Measurements from ENCODE around the gene TLCD5.

Gene TLCD5

DNA sequence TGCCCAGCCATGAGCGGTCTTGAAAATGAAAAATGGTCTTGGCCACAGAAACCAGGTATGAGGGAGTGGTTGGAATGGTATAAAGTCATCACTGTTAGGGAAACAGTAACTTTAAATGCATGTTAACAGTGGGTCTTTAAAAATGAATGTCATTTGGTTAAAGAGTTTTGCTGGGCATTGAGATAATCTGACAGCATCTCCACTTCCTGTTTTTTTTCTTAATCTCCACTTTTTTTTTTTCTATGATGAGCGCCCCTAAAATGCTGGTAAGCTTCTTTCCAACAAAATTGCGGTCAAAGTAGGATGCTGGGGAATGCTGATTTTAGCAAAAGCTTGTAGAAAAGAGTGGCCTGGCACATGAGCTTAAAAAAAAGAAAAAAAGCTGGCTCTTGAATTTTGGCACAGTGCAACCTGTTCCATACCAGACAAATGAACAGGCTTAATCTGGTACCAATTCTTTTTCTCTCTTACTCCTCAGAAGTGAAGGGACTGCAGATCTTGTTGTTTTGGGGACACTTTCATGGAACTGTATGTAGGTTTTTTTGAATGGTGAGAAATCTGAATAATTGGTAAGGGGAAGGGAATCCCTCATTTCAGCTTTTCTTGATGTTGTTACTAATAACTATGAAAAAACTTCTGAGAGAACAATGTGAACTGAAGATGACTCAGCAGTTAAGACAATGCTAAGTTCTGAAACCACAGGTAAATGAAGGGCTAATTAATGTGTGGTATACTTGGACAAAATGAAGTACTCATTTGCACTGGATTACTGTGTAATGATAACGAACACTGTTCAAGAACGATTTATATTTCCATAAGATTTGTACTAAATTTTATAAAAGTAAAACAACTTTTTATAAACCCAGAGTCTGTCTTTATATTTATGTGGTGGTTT lies 8.0 kb downstream of the TLCD5 start:
- H3K36me3 ChIP-seq: peaks cover 12% of the 10 kb centered on the region; the same call in 1 of the 2 replicates

DNA sequence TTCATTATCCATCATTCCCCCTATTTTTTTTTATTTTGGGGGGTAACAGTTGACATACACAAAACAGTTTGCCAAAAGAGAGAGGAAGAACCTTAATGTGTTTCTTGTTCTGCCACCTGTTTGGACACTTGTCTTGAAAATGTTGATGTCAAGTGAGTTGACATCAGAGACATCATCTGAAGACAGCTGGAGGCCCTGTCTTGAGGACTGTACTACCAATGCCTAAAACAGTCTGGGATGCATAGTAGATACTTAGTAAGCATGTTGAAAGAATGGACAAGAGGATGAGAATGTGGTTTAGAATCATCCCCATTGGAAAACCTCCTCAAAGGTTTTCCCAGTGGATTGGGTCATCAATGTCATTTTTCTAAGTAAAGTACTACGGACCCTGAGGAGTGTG lies 8.7 kb downstream of the TLCD5 start:
- Histone ChIP-seq H3K4me1 (0 out of 2 replicates have a peak, but pooled peaks cover 3% of the 10 kb centered on the region), H3K27me3 (no peaks in the 10 kb centered on the region)
- TF ChIP-seq, protein P1, sequence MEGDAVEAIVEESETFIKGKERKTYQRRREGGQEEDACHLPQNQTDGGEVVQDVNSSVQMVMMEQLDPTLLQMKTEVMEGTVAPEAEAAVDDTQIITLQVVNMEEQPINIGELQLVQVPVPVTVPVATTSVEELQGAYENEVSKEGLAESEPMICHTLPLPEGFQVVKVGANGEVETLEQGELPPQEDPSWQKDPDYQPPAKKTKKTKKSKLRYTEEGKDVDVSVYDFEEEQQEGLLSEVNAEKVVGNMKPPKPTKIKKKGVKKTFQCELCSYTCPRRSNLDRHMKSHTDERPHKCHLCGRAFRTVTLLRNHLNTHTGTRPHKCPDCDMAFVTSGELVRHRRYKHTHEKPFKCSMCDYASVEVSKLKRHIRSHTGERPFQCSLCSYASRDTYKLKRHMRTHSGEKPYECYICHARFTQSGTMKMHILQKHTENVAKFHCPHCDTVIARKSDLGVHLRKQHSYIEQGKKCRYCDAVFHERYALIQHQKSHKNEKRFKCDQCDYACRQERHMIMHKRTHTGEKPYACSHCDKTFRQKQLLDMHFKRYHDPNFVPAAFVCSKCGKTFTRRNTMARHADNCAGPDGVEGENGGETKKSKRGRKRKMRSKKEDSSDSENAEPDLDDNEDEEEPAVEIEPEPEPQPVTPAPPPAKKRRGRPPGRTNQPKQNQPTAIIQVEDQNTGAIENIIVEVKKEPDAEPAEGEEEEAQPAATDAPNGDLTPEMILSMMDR (IDR thresholded peaks at IDR 0.05; ENCODE audit: low read depth, low read length): no peak

More for the DNA sequence above, 8.0 kb downstream of the TLCD5 start:
- H3K9me3 ChIP-seq: no peaks in the 10 kb centered on the region
- 0 out of 2 replicates have a peak, but pooled peaks cover 3% of the 10 kb centered on the region for H3K4me1 ChIP-seq
- no peak for DNase-seq
- H3K27me3 ChIP-seq: no peaks in the 10 kb centered on the region
- H3K4me3 ChIP-seq (ENCODE audit: low read depth, low read length): no peak overlapping the region
- TF ChIP-seq, protein P1 (IDR thresholded peaks at IDR 0.05; ENCODE audit: low read depth, low read length): no peak

DNA sequence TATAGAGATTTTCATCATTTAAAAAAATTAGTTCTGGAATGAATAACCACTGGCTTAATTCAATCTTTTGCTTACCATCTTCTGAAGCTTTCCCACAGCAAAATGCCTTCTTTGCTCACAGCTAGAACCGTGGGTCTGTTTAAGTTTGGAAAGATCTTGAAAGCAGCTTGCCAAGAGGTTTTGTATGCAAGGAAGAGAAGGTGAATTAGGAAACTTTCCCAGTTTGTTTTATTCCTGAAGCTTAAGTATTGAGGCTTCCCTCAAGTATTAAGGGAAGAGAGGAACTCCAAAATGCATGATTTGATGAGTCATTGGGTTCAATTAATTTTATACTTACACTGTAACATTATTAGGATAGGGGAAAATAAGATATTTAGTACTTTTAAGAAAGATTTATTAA lies 9.2 kb downstream of the TLCD5 start:
- DNase-seq: no peak
- H3K9me3 ChIP-seq: no peaks in the 10 kb centered on the region
- peaks cover 12% of the 10 kb centered on the region; the same call in 1 of the 2 replicates for H3K36me3 ChIP-seq
- H3K4me1 ChIP-seq: 0 out of 2 replicates have a peak, but pooled peaks cover 3% of the 10 kb centered on the region
- H3K27me3 ChIP-seq: no peaks in the 10 kb centered on the region
- no peak overlapping the region for H3K4me3 ChIP-seq (ENCODE audit: low read depth, low read length)
- TF ChIP-seq, protein P1 (IDR thresholded peaks at IDR 0.05; ENCODE audit: low read depth, low read length): no peak

More for the DNA sequence above, 8.7 kb downstream of the TLCD5 start:
- Histone ChIP-seq H3K4me3 (ENCODE audit: low read depth, low read length) (no peak overlapping the region), H3K9me3 (no peaks in the 10 kb centered on the region), H3K36me3 (peaks cover 12% of the 10 kb centered on the region; the same call in 1 of the 2 replicates)
- no peak for DNase-seq

DNA sequence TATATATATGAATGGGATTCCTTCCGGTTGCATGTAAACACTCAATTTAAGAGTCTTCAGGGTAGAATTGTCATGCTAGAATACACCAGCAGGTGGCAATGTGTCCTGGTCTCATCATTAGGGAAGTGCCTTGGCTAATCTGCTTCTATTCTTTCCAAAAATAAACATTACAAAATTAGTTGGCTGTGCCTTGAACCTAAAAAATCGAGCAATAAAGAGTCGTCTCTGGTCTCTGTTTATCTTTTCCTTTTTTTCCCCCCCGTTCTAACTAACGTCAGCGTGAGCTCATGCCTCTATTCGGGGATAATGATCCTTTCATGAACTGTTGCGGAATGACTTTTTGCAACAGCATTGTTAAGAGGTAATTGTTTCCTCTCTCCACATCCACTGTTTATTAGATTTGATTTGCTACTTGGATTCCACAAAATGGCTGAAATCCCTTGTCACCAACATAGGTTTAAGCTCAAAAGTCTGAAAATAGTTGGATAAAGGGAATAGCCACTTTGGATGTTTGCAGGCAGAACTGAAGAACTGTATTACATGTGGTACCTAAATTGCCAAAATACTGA lies 9.9 kb downstream of the TLCD5 start:
- peak overlapping the region; percentile 75 for H3K4me3 ChIP-seq (ENCODE audit: low read depth, low read length)
- H3K36me3 ChIP-seq: peaks cover 8% of the 10 kb centered on the region; the same call in 1 of the 2 replicates
- H3K9me3 ChIP-seq: no peaks in the 10 kb centered on the region
- peaks cover 7% of the 10 kb centered on the region; the same call in 1 of the 2 replicates for H3K4me1 ChIP-seq
- TF ChIP-seq, protein P1 (IDR thresholded peaks at IDR 0.05; ENCODE audit: low read depth, low read length): peak; percentile 78
- DNase-seq: peak; percentile 70
- no peaks in the 10 kb centered on the region for H3K27me3 ChIP-seq

DNA sequence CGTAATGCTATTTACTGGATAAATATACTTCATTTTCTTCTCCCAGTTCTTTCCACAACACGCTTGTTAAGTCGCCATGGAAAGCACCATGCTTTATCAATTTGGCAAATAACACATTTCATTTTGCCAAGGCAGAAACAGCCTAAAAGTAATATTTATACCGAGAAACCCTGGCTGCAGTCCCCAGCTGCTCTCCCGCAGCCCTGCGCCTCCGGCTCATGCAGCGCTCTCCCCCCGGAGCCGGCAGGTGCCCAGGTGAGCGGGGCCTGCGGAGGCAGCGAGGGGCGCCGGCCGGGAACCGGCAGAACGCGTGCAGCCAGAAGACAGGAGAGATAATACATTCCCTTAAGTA lies 10.4 kb downstream of the TLCD5 start:
- no peaks in the 10 kb centered on the region for H3K27me3 ChIP-seq
- no peaks in the 10 kb centered on the region for H3K9me3 ChIP-seq
- TF ChIP-seq, protein P1 (IDR thresholded peaks at IDR 0.05; ENCODE audit: low read depth, low read length): no peak
- H3K4me1 ChIP-seq: peaks cover 9% of the 10 kb centered on the region; the same call in 1 of the 2 replicates
- DNase-seq: no peak
- peak overlapping the region; percentile 75 for H3K4me3 ChIP-seq (ENCODE audit: low read depth, low read length)
- H3K36me3 ChIP-seq: peaks cover 3% of the 10 kb centered on the region; the same call in 1 of the 2 replicates

Measured in BE2C (cell line).